GM21825 (cell line): ENCODE results near the gene STAT4.
"Not testable (repeated sequence)": the region's sequence is repeated elsewhere in the genome, so short reads cannot be mapped to it uniquely, and the experiment has no call there.

ENCODE experiments used
- ATAC-seq: cut with Tn5 transposase; IDR thresholded peaks from one replicate; pipeline ENCODE4 v1.9.1; 2021; ENCODE audit warnings: mild to moderate bottlenecking, moderate library complexity; ENCODE audit not compliant: unreplicated experiment

Gene STAT4

GRCh38 chr2:191001624-191002023 is 149.2 kb downstream of the STAT4 start:
- ATAC-seq: no peak

- no peak for ATAC-seq
Observed at GRCh38 chr2:191001032-191001431, 149.8 kb downstream of the STAT4 start.

GRCh38 chr2:190999949-191000665 is 150.7 kb downstream of the STAT4 start:
- no peak for ATAC-seq

- ATAC-seq: no peak
Observed at GRCh38 chr2:190999058-190999457, 151.7 kb downstream of the STAT4 start.

GRCh38 chr2:190997526-190998113 is 153.2 kb downstream of the STAT4 start:
- ATAC-seq: no peak

GRCh38 chr2:190996947-190997346 is 153.8 kb downstream of the STAT4 start:
- ATAC-seq: no peak

GRCh38 chr2:190996338-190996946 is 154.4 kb downstream of the STAT4 start:
- no peak for ATAC-seq

GRCh38 chr2:190995315-190995714 is 155.5 kb downstream of the STAT4 start:
- not testable (repeated sequence) for ATAC-seq

GRCh38 chr2:190994148-190994547 is 156.6 kb downstream of the STAT4 start:
- no peak for ATAC-seq

GRCh38 chr2:190993292-190993643 is 157.5 kb downstream of the STAT4 start:
- ATAC-seq: no peak

- ATAC-seq: no peak
Observed at GRCh38 chr2:190990132-190990531, 160.7 kb downstream of the STAT4 start.

GRCh38 chr2:190988910-190989309 is 161.9 kb downstream of the STAT4 start:
- no peak for ATAC-seq

GRCh38 chr2:190987938-190988337 is 162.9 kb downstream of the STAT4 start:
- ATAC-seq: no peak

GRCh38 chr2:190987116-190987515 is 163.7 kb downstream of the STAT4 start:
- no peak for ATAC-seq

- ATAC-seq: no peak
Observed at GRCh38 chr2:190986221-190986953, 164.4 kb downstream of the STAT4 start.

- no peak for ATAC-seq
Observed at GRCh38 chr2:190984595-190984994, 166.2 kb downstream of the STAT4 start.

GRCh38 chr2:190982262-190983034 is 168.3 kb downstream of the STAT4 start:
- no peak for ATAC-seq

GRCh38 chr2:190981733-190982132 is 169.1 kb downstream of the STAT4 start:
- ATAC-seq: no peak

- ATAC-seq: no peak
Observed at GRCh38 chr2:190981333-190981732, 169.5 kb downstream of the STAT4 start.

GRCh38 chr2:190980630-190981209 is 170.1 kb downstream of the STAT4 start:
- ATAC-seq: no peak
